Inflammatory macrophage (primary cell): ENCODE measurements around the gene PCCA.
"Not testable (repeated sequence)": the region's sequence is repeated elsewhere in the genome, so short reads cannot be mapped to it uniquely, and the experiment has no call there.

ENCODE experiments used
- DNase-seq, 2 donors: peaks; one replicate each; pipeline ENCODE4 v3.0.0-alpha.2; 2020 to 2022

The PCCA gene

DNA sequence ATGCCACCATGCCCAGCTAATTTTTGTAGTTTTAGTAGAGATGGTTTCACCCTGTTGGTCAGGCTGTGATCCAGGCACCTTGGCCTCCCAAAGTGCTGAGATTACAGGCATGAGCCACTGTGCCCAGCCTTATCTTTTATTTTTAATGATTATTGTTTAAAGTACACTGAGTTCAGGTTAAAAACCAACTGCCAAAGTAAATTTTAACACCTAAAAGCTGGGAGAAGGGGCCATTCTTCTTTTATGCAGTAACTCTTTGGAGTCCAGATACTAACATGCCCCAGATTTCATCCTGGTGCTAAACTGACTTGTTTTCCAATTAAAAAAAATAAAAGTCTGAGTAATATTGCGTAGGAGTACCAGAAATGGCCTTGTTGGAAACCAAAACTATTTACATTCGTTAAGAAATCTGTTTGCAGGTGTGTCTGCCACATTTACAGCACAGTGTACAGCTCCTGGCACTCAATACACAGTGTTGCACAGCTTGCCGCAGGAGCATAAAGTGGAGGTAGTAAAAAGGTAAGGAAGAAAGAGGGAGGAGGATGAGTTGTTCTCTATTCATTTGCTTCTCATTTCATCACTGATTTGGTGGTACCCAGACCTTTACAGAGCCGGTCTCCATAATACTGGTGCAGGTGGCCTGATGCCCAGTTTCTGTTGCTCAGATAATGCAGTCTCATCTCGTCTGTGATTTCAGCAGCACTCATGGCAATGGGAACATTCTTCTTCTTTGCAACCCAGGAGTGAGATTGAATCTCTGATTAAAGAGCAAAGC is 108.9 kb downstream of the PCCA start:
- no peak for DNase-seq

DNA sequence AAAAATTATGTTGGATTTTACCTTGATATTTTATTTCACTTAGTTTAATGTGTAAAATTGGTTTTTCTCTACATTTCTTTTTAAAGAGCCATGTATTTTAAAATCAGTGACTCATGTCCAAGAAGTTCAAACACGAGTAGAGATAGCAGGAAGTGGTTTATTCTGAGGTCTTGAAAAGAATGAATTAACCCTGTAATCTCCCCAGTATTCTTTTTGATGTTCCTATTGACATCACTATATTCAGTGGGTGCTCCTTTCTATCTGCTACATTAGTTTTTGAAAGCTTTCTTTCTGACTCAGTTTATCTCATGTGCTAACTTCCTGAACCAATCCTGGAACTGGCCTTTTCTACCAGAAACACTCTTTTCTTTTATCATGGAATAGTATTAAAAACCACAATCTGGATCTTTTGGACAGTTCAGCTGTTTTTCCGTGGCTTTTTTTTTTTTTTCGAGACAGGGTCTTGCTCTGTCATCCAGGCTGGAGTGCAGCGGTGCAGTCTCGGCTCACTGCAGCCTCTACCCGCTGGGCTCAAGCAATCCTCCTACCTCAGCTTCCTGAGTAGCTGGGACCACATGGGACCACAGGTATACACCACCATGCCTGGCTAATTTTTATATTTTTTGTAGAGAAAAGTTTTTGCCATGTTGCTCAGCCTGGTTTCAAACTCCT is 114.9 kb downstream of the PCCA start:
- DNase-seq, result peak in 1 of 2 donors; percentile 47

DNA sequence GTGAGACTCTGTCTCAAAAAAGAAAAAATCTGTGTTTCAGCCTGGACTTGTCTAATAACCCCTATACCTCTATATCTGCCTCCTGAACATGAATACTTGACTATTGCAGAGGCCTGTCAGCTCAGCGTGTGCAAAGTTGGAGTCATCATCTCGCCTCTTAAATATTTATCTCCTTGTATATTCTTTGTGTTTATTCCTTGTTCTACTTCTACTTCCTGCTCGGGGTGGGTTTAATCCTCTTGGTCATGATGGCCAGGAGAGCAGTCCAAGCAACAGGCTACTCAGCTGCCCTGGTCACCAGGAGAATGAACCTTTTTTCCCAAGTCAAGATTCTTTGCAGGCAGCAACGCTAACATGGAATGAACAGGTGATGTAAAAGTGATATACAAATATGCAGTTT is 119.1 kb downstream of the PCCA start:
- no peak for DNase-seq

DNA sequence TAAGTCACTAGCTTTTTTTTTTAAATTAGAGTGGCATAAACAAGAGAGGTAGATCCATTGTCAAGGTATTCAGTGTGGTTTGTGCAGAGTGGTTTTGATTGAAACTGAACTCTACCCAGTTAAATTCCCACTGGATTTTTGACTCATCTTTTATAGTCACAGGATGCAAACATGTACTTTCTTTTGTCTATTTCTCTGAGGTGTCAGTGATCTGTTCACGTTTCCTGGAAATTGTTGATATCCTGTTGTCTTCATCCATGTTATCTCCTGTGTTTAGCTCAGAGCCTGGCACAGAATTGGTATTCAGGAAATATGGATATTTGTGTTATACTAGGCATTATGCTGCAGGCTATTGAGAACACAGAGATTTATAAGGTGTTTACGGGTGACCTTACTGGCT is 119.7 kb downstream of the PCCA start:
- DNase-seq, result no peak

DNA sequence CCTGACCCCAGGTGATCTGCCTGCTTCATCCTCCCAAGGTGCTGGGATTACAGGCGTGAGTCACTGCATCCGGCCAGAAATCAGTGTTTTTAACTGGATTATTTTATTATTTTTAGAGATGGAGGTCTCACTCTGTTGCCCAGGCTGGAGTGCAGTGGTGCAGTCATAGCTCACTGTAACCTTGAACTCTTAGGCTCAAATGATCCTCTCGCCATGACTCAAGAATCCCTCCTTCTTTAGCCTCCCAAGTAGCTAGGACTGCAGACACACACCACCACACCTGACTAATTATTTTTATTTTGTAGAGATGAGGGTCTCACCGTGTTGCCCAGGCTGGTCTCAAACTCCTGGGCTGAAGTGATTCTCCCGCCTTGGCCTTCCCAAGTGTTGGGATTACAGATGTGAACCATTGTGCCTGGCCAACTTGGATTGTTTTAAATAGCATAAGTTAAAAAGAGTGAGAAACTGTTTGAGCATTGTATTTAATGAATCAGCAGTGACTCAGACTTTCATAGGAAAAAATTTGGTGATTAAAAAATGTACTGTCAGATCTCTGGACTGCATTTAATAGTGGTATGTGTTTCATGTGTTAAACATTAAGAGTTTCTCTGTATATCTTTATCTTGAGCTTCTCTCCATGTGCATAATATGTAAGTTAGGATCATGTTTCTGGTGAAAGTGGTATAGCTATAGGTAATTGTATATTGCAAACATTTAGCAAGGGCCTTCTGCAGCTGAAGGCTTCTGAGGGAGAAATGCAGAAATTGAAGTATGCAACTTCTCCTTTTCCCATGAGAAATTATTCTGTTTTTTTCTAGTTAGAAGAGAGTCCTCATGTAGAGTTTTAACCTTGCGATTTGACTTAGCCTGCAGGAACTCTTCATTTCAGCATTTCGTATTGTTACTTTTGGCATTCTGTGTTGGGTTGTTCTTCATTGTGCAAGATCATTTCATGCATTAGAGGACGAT is 121.2 kb downstream of the PCCA start:
- DNase-seq, result peak; percentile 53 to 69

DNA sequence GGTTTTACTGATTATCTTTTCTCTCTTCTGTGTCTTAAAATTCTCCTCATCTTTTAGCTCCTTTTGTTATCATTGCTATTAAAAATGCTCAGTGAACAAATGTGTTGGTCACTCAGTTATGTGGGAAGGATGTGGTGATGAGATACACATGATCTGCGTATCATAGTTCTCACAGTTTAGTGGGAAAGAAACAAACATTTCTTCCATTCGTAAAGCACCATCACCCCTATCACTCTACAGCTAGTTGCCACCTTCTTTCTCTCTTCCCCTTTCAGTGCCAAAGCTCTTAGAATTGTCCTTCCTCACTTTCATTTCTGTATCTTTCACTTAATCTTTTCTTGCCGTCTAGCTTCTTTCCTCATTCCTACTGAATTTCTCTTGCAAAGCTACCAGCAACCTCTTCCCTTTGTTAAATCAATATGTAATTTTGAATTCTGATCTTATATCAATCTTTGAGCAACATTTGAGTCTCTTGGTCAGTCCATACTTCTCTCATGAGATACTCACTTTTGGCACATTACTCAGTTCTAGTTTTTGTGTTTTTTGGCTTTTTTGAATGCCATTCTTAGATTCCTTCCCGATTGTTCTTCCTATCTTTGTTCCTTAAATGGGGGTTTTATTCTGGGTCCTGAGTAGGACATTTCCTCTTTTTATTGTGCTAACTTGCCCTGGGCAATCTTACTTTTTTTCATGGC is 122.3 kb downstream of the PCCA start:
- DNase-seq, result peak; percentile 20 to 38

DNA sequence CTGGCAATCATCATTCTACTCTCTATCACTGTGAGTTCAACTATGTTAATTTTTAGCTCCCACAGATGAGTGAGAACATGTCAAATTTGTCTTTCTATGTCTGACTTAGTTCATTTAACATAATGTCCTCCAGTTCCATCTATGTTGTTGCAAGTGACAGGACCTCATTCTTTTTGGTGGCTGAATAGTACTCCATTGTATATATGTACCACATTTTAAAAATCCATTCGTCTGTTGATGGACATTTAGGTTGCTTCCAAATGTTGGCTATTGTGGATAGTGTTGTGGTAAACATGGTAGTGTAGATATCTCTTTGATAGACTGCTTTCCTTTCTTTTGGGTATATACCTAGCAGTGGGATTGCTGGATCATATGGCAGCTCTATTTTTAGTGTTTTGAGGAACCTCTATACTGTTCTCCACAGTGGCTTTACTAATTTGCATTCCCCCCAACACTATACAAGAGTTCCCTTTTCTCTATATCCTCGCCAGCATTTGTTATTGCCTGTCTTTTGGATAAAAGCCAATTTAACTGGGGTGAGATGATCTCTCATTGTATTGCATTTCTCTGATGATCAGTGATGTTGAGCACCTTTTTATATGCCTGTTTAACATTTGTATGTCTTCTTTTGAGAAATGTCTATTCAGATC is 124.1 kb downstream of the PCCA start:
- peak; percentile 60 to 81 for DNase-seq

DNA sequence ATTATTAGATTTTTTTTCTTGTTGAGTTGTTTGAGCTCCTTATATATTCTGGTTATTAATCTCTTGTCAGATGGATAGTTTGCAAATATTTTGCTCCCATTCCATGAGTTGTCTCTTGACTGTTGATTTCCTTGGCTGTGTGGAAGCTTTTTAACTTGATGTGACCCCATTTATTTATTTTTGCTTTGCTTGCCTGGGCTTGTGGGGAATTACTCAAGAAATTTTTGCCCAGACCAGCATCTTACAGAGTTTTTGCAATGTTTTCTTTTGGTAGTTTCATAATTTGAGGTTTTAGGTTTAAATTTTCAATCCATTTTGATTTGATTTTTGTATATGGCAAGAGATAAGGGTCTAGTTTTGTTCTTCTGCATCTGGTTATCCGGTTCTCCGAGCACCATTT is 124.7 kb downstream of the PCCA start:
- DNase-seq, result no peak

DNA sequence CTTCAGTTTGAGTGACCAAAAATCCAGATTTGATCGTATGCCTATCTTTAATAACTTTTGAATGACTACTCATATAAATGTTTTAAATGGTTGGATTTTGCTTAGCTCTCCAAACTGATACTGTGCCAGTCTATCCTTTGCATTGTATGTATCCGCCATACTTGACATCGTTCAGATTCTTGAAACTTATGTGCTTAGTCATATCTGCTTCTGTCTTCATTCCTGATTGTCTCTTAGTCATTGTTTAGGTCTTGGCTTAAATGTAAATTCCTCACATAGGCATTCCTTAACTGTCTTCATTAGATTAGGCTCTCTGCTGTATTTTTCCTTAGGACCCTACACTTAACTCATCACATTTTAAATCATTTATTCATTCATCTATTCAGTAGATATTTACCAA is 126.0 kb downstream of the PCCA start:
- DNase-seq, result no peak

DNA sequence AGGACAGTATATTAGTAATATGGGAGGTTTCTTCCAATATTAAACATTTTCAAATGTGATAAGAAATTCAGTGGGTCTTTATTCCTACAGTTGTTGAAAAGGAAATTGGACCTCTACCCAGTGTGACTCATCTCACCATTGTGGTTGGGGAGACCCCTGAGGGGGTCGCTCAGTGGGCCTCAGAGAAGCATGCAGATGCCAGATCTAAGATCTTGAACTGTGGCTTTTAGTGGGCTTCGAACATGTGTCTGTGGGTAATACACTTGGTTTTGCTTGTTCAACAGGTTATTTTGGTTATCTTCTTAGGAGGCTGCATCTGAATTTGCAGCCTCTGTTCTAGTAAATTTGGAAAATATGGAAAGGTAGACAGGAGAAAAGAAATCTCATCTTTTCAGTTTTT is 132.3 kb downstream of the PCCA start:
- no peak for DNase-seq

DNA sequence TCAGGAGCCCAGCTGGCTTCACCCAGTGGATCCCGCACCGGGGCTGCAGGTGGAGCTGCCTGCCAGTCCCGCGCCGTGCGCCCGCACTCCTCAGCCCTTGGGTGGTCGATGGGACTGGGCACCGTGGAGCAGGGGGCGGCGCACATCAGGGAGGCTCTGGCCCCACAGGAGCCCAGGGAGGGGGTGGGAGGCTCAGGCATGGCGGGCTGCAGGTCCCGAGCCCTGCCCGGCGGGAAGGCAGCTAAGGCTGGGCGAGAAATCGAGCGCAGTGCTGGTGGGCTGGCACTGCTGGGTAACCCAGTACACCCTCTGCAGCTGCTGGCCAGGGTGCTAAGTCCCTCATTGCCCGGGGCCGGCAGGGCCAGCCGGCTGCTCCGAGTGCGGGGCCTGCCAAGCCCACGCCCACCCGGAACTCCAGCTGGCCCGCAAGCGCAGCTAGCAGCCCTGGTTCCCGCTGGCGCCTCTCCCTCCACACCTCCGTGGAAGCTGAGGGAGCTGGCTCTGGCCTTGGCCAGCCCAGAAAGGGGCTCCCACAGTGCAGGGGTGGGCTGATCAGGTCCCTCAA is 135.2 kb downstream of the PCCA start:
- not testable (repeated sequence) for DNase-seq

DNA sequence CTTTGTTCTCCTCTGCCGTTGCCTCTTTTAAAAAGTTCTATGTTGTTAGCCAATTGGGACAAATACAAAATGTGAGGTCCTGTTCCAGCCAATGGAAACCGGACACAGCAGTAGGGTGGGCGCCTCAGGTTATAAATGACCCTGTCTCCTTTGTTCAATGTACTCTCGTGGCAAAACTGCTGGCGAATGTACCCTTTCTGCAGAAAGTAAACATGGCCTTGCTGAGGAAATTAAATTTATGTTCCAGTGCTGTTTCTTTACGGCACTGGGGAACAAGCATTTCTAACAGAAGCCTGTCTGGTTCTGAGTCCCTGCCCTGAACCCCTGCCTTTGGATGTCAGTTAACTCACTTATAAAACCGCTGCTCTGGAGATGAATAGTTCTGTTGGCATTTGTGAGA is 140.7 kb downstream of the PCCA start:
- DNase-seq, result no peak

DNA sequence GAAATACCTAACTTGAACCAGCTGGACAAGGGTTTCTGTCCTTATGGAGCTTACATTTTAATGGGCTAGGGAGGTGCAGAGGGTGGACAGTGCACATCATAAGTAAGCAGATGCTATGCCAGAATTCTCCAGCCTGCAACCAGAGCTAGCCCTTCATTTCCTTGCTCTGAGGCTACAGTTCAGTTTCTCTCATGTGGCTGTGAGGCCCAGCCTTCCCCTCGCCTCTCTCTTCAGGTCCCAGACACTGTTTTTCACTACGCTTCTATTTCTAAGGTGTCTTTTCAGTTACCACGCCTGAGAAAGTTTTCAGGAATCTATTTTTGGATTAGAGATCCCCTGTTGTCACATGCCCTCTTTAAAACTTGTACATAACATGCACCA is 141.9 kb downstream of the PCCA start:
- no peak for DNase-seq

DNA sequence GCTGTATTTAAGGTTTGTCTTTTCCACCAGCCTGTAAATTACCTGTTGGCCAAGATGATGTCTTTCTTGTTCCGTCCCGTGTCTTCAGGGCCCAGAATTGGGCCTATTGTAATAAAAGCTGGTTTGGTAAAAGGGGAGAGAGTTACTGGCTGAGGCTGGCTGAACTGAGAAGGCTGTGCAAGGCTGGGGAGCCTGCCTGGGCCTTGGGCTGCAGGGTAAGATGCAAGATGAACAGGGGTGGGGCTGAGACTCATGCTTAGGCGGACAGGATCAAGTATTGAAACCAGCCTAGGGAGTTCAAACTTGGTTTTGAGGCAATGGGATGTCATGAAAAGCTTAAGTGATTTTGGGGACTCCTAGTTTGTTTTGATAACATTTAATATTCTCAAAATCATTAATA is 142.3 kb downstream of the PCCA start:
- DNase-seq, result no peak

DNA sequence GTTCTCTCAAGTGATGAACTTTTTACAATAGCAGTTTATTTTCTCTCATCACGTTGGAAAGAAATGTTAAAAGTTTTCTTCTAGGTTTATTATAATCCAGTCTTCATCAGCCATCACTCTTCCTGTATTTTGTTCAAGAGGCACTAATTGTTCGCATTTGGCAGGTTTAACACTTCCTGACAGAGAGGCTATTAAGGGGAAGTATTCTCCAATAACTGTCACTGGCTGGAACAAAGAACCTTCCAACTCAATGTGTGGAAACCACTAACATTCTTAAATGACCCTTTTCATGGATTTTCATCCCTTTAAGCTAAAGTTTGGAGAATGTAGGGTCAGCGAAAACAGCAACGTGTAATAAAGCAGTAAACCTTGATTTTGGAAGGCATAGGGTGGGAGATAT is 145.1 kb downstream of the PCCA start:
- peak; percentile 47 to 49 for DNase-seq

DNA sequence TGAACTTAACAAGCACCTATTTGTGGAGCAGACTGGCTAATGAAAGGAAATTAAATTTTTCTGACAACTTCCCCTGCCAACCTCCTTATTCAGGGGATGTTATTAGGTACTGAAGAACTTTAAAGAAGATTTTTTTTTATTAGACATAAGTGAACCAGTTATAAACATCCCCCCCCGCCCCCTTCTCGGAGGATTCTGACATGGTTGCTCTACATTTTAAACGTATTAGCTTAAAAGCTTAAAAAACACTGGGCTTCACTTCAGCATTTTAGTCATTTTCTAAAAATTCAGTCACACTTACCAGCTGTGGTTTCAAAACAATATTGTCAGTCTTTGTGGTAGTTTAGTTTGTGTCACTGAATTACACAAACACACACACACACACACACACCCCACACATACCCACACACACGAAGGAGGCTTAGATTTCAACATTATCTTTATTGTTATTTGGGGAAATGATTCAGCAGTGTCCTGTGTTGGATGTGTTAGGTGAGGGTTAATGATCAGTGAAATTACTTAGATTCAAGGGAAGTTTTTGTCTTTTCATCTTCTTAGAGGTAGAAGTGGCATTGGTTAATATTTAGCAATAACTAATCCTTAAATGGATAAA is 145.7 kb downstream of the PCCA start:
- peak; percentile 33 to 53 for DNase-seq

DNA sequence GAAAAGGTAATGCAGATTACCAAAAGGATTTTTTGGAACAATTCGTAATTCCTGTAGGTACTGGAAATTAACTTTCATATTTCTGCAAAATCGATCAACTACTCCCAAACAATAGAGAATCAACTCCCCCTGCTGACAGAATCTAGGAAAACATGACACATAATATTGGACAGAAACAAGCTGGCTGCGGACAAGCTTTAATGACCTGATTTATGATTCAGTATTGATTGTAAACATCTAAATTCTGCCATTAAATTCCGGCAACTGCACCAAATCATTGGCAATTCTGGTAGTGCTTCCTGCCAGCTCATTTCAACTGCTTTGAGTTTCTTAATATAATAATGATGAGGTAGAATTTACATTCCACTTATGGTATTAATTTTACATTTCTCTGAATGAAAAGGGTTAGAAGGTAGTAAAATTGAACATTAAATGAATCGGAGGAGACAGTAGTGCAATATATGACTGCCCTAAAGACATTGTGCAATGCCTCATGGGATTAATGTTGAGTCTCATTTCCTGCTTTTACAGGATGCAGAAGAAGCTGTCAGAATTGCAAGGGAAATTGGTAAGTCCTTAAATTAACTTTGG is 146.5 kb downstream of the PCCA start:
- peak; percentile 83 to 86 for DNase-seq

DNA sequence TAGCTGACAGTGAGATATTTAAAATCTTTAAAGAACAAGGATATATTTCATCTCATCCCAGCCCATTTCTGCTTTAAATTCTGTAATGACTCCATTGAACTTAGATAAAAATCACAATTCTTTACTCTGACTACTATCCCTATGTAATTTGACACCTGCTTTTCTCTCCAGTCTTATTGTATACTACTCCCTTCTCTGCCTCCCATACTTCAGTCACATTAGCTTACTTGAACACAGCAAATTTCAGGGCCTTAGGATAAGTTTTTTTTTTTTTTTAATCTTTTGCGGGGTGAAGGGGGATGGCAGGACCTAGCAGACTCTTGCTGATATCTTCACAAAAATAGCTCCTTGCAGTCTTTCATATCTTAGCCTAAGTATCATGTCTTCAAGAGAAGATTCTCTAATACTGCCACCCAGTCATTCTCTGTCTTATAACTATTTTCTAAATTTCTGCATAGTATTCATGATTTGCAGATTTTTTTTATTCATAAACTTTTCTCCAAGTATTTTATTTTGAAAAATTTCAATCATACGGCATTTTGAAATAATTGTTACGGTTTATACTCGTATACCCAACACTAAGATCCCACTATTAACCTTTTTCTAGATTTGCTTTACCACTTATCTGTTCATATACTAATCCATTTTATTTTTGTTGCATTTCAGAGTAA is 151.4 kb downstream of the PCCA start:
- no peak for DNase-seq

DNA sequence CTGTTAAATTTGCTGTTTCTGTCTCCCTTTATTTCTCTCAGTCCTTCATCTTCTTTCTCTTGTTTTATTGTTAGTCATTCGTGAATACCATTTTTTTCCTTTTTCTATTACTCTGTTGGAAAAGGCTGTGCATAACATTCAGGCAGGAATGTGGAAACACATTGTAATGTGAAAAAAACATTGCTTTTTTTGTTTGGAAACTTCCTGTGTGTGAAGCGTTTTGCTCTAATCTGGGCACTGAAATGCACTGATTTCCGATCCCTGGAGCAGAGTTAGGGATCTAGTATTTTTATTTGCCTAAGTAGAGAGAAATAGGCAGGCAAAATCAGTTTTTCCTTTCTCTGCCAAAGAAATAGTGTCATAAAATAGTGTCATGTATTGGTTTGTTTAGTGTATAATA is 155.5 kb downstream of the PCCA start:
- DNase-seq, result no peak

DNA sequence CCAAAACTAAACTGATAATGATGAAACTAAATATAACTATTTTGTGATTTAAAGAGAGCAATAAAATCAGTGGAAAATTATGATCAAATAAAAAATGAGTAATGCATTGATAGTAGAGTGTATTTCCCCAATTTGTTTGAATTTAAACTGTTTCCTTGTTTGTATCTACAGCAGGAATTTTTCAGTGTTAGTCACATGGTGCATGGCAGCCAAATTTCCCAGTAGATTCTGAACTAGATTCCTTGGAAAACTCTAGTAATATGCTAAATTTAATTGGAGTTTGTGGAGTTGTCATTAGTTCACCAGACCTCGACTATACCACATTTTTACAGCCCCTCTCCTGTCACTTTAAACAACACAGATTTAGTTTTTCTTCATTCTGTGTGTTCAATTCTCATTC is 156.2 kb downstream of the PCCA start:
- DNase-seq, result no peak
